HEK293 (cell line): ENCODE results near the gene CDH8.

Experiments
- CTCF ChIA-PET: fragments of 350-600 bp; formaldehyde crosslinking; extraction: SDS; loops from one replicate; lab custom pipeline; 2021; ENCODE audit warnings: antibody characterized with exemption; lab: Yijun Ruan, JAX
- POLR2A ChIA-PET: fragments of 300-600 bp; formaldehyde crosslinking; extraction: SDS; loops from one replicate; lab custom pipeline; 2020; ENCODE audit warnings: antibody characterized with exemption, inconsistent platforms; lab: Yijun Ruan, JAX
- H3K27ac ChIP-seq: fragments of 200-500 bp; sonication (Bioruptor generic); 2 replicates; pipeline ENCODE4 v1.5.1; 2014; ENCODE audit warnings: low read depth, low read length, control low read depth, inconsistent platforms; ENCODE audit errors: extremely low read depth
- H3K36me3 ChIP-seq, 2 experiments: fragments of 200-500 bp in 1 of 2; sonication (Bioruptor generic) in 1 of 2; 1 replicate in 1 of 2; 2 replicates in 1 of 2; pipeline ENCODE4 v1.5.1; 2014 to 2017; ENCODE audit warnings: inconsistent platforms in 2 of 2, low read length in 2 of 2; ENCODE audit not compliant: control insufficient read depth in 2 of 2, insufficient read depth in 1 of 2
- H3K4me1 ChIP-seq: fragments of 200-500 bp; sonication (Bioruptor generic); 2 replicates; pipeline ENCODE4 v1.5.1; 2014; ENCODE audit warnings: mild to moderate bottlenecking, low read length, inconsistent platforms; ENCODE audit not compliant: control insufficient read depth, insufficient read depth
- H3K4me3 ChIP-seq: 2 replicates; pipeline ENCODE4 v1.5.1; 2011; ENCODE audit warnings: low read depth, mild to moderate bottlenecking, control low read depth, low read length, moderate library complexity
- H3K9me3 ChIP-seq: fragments of 200-500 bp; sonication (Bioruptor generic); 2 replicates; pipeline ENCODE4 v1.5.1; 2014; ENCODE audit warnings: low read depth, low read length, inconsistent platforms; ENCODE audit not compliant: control insufficient read depth, insufficient read depth
- GLIS1 ChIP-seq: fragments of 450-650 bp; formaldehyde crosslinking; IDR thresholded peaks from 2 replicates; pipeline ENCODE4 v1.5.1; 2016; ENCODE audit warnings: missing biosample characterization, missing genetic modification characterization
- MYNN ChIP-seq: fragments of 450-650 bp; formaldehyde crosslinking; IDR thresholded peaks from 2 replicates; pipeline ENCODE4 v1.5.1; 2016; ENCODE audit warnings: missing biosample characterization, missing genetic modification characterization, borderline replicate concordance
- PRDM4 ChIP-seq: fragments of 450-650 bp; formaldehyde crosslinking; IDR thresholded peaks from 2 replicates; pipeline ENCODE4 v1.5.1; 2017; ENCODE audit warnings: missing biosample characterization, missing genetic modification characterization
- WT1 ChIP-seq: fragments of 450-650 bp; formaldehyde crosslinking; IDR thresholded peaks from 2 replicates; pipeline ENCODE4 v1.5.1; 2016; ENCODE audit warnings: missing biosample characterization, missing genetic modification characterization
- ZFP3 ChIP-seq: fragments of 450-650 bp; formaldehyde crosslinking; IDR thresholded peaks from 2 replicates; pipeline ENCODE4 v1.5.1; 2016; ENCODE audit warnings: low read depth, missing biosample characterization, missing genetic modification characterization
- ZNF23 ChIP-seq: fragments of 450-650 bp; formaldehyde crosslinking; IDR thresholded peaks from 2 replicates; pipeline ENCODE4 v1.5.1; 2016; ENCODE audit warnings: missing biosample characterization, missing genetic modification characterization, borderline replicate concordance
- ZNF280D ChIP-seq: fragments of 450-650 bp; formaldehyde crosslinking; IDR thresholded peaks from 2 replicates; pipeline ENCODE4 v1.5.1; 2016; ENCODE audit warnings: missing biosample characterization, missing genetic modification characterization
- ZNF311 ChIP-seq: fragments of 450-650 bp; formaldehyde crosslinking; IDR thresholded peaks from 2 replicates; pipeline ENCODE4 v1.5.1; 2017; ENCODE audit warnings: missing biosample characterization, missing genetic modification characterization, borderline replicate concordance
- ZNF324 ChIP-seq: fragments of 450-650 bp; formaldehyde crosslinking; IDR thresholded peaks from 2 replicates; pipeline ENCODE4 v1.5.1; 2016; ENCODE audit warnings: missing biosample characterization, missing genetic modification characterization
- ZNF433 ChIP-seq: fragments of 450-650 bp; formaldehyde crosslinking; IDR thresholded peaks from 2 replicates; pipeline ENCODE4 v1.5.1; 2016; ENCODE audit warnings: missing biosample characterization, missing genetic modification characterization, low read depth
- ZNF621 ChIP-seq: fragments of 450-650 bp; formaldehyde crosslinking; IDR thresholded peaks from 2 replicates; pipeline ENCODE4 v1.5.1; 2017; ENCODE audit warnings: missing biosample characterization, missing genetic modification characterization
- ZNF626 ChIP-seq: fragments of 450-650 bp; sonication (Bioruptor Pico); formaldehyde crosslinking; IDR thresholded peaks from 2 replicates; pipeline ENCODE4 v1.5.1; 2018; ENCODE audit warnings: missing biosample characterization, missing genetic modification characterization, inconsistent platforms
- ZNF776 ChIP-seq: fragments of 450-650 bp; formaldehyde crosslinking; IDR thresholded peaks from 2 replicates; pipeline ENCODE4 v1.5.0; 2017; ENCODE audit warnings: missing biosample characterization, missing genetic modification characterization, borderline replicate concordance
- TF ChIP-seq, protein P1 (sequence below): fragments of 450-650 bp; formaldehyde crosslinking; IDR thresholded peaks from 2 replicates; pipeline ENCODE4 v1.5.1; 2016; ENCODE audit warnings: missing biosample characterization, missing genetic modification characterization, borderline replicate concordance
- TF ChIP-seq, protein P2 (sequence below): fragments of 450-650 bp; formaldehyde crosslinking; IDR thresholded peaks from 2 replicates; pipeline ENCODE4 v1.5.1; 2016; ENCODE audit warnings: missing biosample characterization, missing genetic modification characterization

CDH8 gene

DNA sequence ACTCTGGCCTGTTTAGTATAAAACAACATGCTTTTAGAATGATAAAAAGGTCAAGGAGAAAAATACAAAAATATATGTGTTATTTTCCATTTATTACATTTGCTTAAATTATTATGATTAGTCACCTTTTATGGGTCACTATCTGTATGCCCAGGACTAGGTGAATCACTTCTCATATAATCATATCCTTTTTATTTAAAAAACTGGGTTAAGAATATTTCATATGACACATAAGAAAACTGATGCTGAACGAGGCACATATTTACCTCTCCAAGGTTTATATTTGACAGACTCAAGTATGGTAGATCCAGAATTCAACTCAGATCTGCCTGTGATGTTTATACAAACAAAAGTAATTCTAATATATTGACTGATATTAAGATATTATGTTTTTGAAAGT lies 134.5 kb downstream of the CDH8 start:
- Histone ChIP-seq H3K27ac (no peak overlapping the region), H3K4me1 (no peaks in the 10 kb centered on the region), H3K9me3 (no peaks in the 10 kb centered on the region), H3K4me3 (no peak overlapping the region), H3K36me3 (peaks cover 0 to 17% of the 10 kb centered on the region in 2 experiments; a peak in 1 of 3 replicates)
- ChIA-PET CTCF (no interaction called here), POLR2A (no interaction called here)
- TF ChIP-seq ZNF311 (tag by site-specific recombination) (no peak), ZNF626 (tag by site-specific recombination) (no peak)

GRCh38 chr16:61900482-61900881 lies 135.8 kb downstream of the CDH8 start:
- no peaks in the 10 kb centered on the region for H3K4me1 ChIP-seq
- no peaks in the 10 kb centered on the region for H3K9me3 ChIP-seq
- TF ChIP-seq ZFP3 = no peak
- H3K27ac ChIP-seq = no peak overlapping the region
- POLR2A ChIA-PET = no interaction called here
- peaks cover 0 to 17% of the 10 kb centered on the region in 2 experiments; a peak in 1 of 3 replicates for H3K36me3 ChIP-seq
- H3K4me3 ChIP-seq = no peak overlapping the region
- CTCF ChIA-PET = interaction anchor here (1.0 kb wide), 1 partner anchor 9 kb away, joined by 3 read pairs; no protein-coding TSS in a partner anchor

DNA sequence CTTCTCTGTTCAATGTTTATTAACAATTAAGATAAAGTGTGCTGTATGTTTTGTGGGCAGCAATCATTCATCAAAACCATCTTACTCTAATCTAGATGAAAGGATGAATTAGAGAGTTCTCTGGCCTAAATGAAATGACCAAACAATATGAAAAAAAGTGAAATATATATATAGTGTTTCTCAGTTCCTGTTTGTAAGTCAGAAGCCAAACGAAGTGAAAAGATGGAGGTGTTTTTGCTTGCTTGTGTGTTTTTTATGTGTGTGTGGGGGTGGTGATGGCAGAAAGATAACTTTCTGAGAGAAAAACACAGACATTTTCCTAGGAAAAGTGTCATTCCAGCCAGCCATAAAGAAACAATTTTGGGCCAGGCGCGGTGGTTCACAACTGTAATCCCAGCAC lies 138.6 kb downstream of the CDH8 start:
- H3K4me1 ChIP-seq = no peaks in the 10 kb centered on the region
- H3K27ac ChIP-seq = no peak overlapping the region
- ChIA-PET CTCF (no interaction called here), POLR2A (no interaction called here)
- no peaks in the 10 kb centered on the region for H3K9me3 ChIP-seq
- TF ChIP-seq ZNF324 (tag by site-specific recombination) (no peak), ZNF280D (tag by site-specific recombination) (no peak), ZNF621 (tag by site-specific recombination) (no peak), WT1 (tag by site-specific recombination) (no peak), GLIS1 (tag by site-specific recombination) (no peak), ZNF433 (no peak)
- no peak overlapping the region for H3K4me3 ChIP-seq
- H3K36me3 ChIP-seq = peaks cover 0 to 12% of the 10 kb centered on the region in 2 experiments; a peak in 1 of 3 replicates

DNA sequence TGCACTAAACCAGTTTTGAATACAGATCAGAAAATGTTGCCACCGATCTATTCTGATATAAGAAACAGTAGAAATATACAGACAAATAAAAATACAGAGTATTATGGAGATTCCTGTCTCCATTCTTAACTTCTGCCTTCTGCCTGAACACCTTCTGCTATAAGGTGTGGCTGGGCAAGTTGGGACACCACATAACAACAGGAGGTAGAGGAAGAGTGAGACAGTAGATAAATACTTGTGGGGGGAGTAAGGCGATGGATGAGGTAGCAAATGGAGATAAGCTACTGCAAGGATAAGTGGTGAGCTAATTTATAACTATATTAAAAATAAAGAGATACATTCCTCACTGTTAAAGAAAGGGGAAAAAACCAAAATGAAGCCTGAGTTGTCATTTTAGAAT lies 143.7 kb downstream of the CDH8 start:
- Histone ChIP-seq H3K27ac (no peak overlapping the region), H3K4me1 (no peaks in the 10 kb centered on the region), H3K9me3 (no peaks in the 10 kb centered on the region), H3K4me3 (no peak overlapping the region), H3K36me3 (no peaks in the 10 kb centered on the region)
- ChIA-PET CTCF (interaction anchor here (1.6 kb wide), 1 partner anchor 8 kb away, joined by 3 read pairs; no protein-coding TSS in a partner anchor), POLR2A (no interaction called here)
- TF ChIP-seq ZNF23 (tag by site-specific recombination) (no peak), ZNF776 (tag by site-specific recombination) (no peak), PRDM4 (tag by site-specific recombination) (no peak), MYNN (tag by site-specific recombination) (no peak)
- TF ChIP-seq, protein P1, sequence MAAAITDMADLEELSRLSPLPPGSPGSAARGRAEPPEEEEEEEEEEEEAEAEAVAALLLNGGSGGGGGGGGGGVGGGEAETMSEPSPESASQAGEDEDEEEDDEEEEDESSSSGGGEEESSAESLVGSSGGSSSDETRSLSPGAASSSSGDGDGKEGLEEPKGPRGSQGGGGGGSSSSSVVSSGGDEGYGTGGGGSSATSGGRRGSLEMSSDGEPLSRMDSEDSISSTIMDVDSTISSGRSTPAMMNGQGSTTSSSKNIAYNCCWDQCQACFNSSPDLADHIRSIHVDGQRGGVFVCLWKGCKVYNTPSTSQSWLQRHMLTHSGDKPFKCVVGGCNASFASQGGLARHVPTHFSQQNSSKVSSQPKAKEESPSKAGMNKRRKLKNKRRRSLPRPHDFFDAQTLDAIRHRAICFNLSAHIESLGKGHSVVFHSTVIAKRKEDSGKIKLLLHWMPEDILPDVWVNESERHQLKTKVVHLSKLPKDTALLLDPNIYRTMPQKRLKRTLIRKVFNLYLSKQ (tag by site-specific recombination) = no peak
- TF ChIP-seq, protein P2, sequence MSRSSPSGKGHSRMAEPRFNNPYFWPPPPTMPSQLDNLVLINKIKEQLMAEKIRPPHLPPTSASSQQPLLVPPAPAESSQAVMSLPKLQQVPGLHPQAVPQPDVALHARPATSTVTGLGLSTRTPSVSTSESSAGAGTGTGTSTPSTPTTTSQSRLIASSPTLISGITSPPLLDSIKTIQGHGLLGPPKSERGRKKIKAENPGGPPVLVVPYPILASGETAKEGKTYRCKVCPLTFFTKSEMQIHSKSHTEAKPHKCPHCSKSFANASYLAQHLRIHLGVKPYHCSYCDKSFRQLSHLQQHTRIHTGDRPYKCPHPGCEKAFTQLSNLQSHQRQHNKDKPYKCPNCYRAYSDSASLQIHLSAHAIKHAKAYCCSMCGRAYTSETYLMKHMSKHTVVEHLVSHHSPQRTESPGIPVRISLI (tag by site-specific recombination) = no peak
